Mesothelial cell of epicardium (in vitro differentiated cells): ENCODE measurements around the gene MICAL2. TPM values are rescaled to one million over a fixed set of nuclear protein-coding genes. Genes with fewer than 3 reads are reported as not detected.

ENCODE experiments used
- DNase-seq, 2 experiments: peaks; one replicate each; pipeline ENCODE4 v3.0.0; 2021; ENCODE audit warnings: low spot score in 2 of 2; ENCODE audit not compliant: unreplicated experiment in 2 of 2
- H3K27ac Mint-ChIP-seq: 2 replicates; pipeline ENCODE4 v1.8.0; 2021; ENCODE audit warnings: mixed read lengths
- H3K27me3 Mint-ChIP-seq: 2 replicates; pipeline ENCODE4 v1.8.0; 2021; ENCODE audit warnings: low read depth, mixed read lengths
- H3K36me3 Mint-ChIP-seq: 2 replicates; pipeline ENCODE4 v1.8.0; 2021; ENCODE audit warnings: mixed read lengths
- H3K4me1 Mint-ChIP-seq: 2 replicates; pipeline ENCODE4 v1.8.0; 2021; ENCODE audit warnings: mixed read lengths
- H3K4me3 Mint-ChIP-seq: 2 replicates; pipeline ENCODE4 v1.8.0; 2021; ENCODE audit warnings: mild to moderate bottlenecking, moderate library complexity, mixed read lengths
- H3K9me3 Mint-ChIP-seq: 2 replicates; pipeline ENCODE4 v1.8.0; 2021; ENCODE audit warnings: mixed read lengths
- total RNA-seq: library from RNA; stranded (reverse); gene quantifications from 3 replicates; pipeline ENCODE4 v1.2.1, GENCODE V29; 2021
- TF ChIP-seq, protein P1 (sequence below): fragments of 200-600 bp; sonication (generic); IDR thresholded peaks from one replicate; pipeline ENCODE4 v1.5.0; 2021; ENCODE audit warnings: antibody characterized with exemption; ENCODE audit not compliant: unreplicated experiment

MICAL2 gene
- total RNA-seq, 1 donor from 2014 or later: 15.0 TPM

DNA sequence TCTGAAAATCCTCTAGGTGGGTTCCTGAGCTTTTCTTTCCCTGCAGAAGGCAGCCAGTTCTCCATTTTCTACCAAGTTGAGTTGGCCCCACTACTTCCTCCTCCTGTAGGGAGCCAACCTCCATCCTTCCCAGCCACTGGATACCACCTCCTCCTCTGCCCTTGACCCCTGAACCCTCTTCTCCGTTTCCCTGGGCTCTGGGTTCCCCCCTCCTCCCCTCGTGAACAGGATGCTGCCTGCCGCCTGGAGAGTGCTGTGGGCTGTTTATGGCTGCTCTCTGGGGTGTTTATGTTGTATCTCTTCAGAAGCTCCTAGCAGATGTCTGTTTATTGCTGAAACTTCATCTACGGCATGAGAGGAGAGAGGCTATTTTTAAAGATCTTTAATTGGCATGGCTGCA lies 8.6 kb downstream of the MICAL2 start:
- TF ChIP-seq, protein P1, sequence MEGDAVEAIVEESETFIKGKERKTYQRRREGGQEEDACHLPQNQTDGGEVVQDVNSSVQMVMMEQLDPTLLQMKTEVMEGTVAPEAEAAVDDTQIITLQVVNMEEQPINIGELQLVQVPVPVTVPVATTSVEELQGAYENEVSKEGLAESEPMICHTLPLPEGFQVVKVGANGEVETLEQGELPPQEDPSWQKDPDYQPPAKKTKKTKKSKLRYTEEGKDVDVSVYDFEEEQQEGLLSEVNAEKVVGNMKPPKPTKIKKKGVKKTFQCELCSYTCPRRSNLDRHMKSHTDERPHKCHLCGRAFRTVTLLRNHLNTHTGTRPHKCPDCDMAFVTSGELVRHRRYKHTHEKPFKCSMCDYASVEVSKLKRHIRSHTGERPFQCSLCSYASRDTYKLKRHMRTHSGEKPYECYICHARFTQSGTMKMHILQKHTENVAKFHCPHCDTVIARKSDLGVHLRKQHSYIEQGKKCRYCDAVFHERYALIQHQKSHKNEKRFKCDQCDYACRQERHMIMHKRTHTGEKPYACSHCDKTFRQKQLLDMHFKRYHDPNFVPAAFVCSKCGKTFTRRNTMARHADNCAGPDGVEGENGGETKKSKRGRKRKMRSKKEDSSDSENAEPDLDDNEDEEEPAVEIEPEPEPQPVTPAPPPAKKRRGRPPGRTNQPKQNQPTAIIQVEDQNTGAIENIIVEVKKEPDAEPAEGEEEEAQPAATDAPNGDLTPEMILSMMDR: no peak
- Mint-ChIP-seq H3K36me3 (no peaks in the 10 kb centered on the region), H3K27me3 (peaks cover 17% of the 10 kb centered on the region), H3K9me3 (no peaks in the 10 kb centered on the region), H3K4me1 (peaks cover 25% of the 10 kb centered on the region), H3K4me3 (no peak overlapping the region), H3K27ac (no peak overlapping the region)
- no peak for DNase-seq

DNA sequence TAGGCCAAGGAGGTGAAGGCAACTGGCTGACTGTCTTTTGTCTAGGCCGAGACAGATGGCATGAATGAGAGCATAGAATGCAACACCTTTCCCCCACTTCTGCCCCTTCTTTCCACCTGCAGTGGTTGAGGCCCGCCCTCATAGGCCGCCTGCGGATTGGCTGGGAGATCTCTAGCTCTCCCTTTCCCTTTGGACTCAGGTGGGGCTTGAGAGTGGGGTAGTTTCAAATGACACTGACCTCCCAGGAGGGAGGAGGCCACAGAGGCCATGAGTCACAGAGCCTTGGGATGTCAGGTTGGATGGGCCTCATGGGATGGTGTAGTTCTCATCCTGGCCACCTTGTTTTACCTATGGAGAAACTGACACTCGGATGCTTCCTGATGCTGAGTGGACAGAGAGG lies 9.1 kb downstream of the MICAL2 start:
- Mint-ChIP-seq H3K4me1 (peaks cover 25% of the 10 kb centered on the region), H3K4me3 (no peak overlapping the region), H3K36me3 (no peaks in the 10 kb centered on the region), H3K27me3 (peaks cover 12% of the 10 kb centered on the region), H3K9me3 (no peaks in the 10 kb centered on the region), H3K27ac (no peak overlapping the region)
- no peak for DNase-seq
- TF ChIP-seq, protein P1: no peak

DNA sequence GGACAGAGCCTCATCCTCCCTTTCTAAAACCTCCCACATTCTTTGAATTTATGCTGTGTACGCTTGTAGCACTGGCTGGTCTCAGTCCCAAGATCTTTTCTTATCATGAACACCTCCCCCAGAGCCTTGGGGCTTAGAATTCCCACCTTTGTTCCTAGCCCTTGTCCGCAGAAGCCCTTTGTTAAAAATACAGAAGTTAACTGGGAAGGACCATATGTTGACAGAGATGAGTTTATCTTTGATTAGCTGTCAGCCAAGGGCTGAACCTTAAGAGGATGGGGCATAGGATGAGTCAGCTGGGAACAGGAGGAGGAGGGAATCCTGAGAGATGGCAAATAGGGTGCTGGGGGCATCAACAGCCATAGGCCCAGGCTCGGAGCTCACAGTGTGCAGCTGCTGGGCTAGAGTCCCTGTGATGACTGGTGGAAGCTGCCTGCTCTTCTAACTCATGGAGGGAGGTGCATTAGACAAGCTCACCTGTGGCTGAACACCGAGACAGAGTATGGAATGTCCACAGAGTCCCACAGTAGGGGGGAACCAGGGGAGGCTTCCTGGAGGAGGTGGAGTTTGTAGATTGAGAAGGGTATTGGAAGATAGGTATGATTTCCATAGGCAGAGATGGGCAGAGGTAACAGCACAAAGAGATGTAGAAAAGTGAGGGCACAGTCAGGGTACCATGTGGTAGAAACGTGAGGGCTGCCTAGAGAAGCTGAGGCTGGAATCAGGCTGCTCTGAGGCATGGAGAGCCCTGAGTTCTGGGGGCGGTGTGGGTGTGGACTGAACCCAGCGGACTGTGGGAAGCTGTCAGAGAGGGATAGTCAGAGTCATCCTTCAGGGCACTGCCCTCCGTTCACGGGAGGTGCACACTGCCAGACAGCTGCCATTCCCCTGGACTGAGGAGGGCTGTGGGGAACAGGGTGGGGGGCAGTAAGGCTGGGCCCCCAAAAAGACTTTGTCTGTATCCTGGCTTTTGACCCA lies 9.9 kb downstream of the MICAL2 start:
- peaks cover 8% of the 10 kb centered on the region for H3K27me3 Mint-ChIP-seq
- no peak for DNase-seq
- no peaks in the 10 kb centered on the region for H3K9me3 Mint-ChIP-seq
- no peak overlapping the region for H3K4me3 Mint-ChIP-seq
- no peak overlapping the region for H3K27ac Mint-ChIP-seq
- no peaks in the 10 kb centered on the region for H3K36me3 Mint-ChIP-seq
- TF ChIP-seq, protein P1: no peak
- peaks cover 25% of the 10 kb centered on the region for H3K4me1 Mint-ChIP-seq

DNA sequence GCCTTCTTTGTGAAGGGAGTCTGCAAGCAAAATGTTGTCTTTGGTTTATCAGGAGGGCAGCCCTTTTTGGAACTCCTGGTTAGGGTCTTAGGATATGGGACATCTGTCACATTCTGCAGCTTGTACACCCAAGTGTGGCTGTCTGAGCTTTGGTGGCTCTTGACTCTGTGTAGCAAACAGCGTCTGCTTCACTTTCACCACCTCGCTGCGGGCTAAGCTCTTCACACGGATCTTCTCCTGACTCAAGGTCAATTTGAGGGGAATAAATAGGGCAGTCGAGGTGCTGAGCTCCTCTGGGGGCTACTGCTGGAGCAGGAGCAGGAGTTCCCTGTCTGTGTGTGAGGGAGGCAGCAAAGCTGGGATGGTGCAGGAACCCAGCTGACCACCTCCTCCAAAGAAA lies 10.6 kb downstream of the MICAL2 start:
- DNase-seq: no peak
- H3K9me3 Mint-ChIP-seq: no peaks in the 10 kb centered on the region
- peaks cover 25% of the 10 kb centered on the region for H3K4me1 Mint-ChIP-seq
- H3K27me3 Mint-ChIP-seq: peaks cover 8% of the 10 kb centered on the region
- no peaks in the 10 kb centered on the region for H3K36me3 Mint-ChIP-seq
- no peak overlapping the region for H3K27ac Mint-ChIP-seq
- TF ChIP-seq, protein P1: no peak
- no peak overlapping the region for H3K4me3 Mint-ChIP-seq

DNA sequence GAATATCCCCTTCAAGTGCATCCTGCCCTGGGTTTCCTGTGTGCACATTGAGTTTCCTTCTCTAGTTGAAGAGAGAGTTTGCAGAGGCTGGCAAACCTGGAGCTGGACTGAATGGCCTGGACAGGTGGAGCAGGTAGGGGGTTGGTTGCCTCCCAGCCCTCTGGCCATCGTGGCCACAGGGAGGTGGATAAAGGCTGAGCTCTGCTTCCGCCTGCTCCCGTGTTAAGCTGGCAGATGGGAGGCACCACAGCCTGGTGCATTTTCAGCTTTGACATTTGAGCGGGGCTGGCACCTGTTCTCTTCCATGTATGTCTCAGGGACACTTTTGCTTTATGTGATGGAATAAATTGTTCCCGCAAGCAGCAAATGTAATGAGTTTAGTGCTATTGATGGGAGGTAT lies 11.1 kb downstream of the MICAL2 start:
- no peak for DNase-seq
- H3K36me3 Mint-ChIP-seq: no peaks in the 10 kb centered on the region
- TF ChIP-seq, protein P1: no peak
- H3K9me3 Mint-ChIP-seq: no peaks in the 10 kb centered on the region
- H3K4me3 Mint-ChIP-seq: no peak overlapping the region
- no peak overlapping the region for H3K27ac Mint-ChIP-seq
- peaks cover 8% of the 10 kb centered on the region for H3K27me3 Mint-ChIP-seq
- peaks cover 25% of the 10 kb centered on the region for H3K4me1 Mint-ChIP-seq
